IPS-18c (cell line): ENCODE data around the gene CAPSL.
"Not testable (repeated sequence)": the region's sequence is repeated elsewhere in the genome, so short reads cannot be mapped to it uniquely, and the experiment has no call there.

Source experiments
- H3K4me3 ChIP-seq: 2 replicates; pipeline ENCODE4 v1.7.0; 2013; ENCODE audit warnings: low read depth, mild to moderate bottlenecking, low read length, moderate library complexity; ENCODE audit not compliant: insufficient read depth
- H3K9me3 ChIP-seq: one replicate; pipeline ENCODE4 v1.6.1; 2013; ENCODE audit warnings: mild to moderate bottlenecking, low read length, moderate library complexity; ENCODE audit not compliant: control insufficient read depth, insufficient read depth

The CAPSL gene

DNA sequence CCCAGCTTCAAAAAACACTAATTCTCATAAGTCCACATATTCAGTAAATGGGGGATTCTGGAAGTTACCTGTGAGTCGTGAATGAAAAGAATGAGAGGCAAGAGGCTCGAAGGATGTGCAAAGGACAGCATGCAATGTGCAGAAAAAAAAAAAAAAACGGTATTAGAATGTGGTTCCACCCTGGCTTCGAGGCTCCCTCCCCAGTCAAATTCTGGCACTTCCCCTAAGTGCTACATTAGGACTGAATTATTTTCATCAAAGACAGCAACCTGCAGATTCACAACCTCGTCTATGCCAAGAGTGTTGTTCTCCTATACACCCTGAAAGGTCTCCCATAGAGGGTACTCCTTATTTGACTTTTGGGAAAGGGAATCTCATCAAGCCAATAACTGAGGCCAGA lies 16.5 kb downstream of the CAPSL start:
- no peak overlapping the region for H3K4me3 ChIP-seq
- H3K9me3 ChIP-seq = no peaks in the 10 kb centered on the region

DNA sequence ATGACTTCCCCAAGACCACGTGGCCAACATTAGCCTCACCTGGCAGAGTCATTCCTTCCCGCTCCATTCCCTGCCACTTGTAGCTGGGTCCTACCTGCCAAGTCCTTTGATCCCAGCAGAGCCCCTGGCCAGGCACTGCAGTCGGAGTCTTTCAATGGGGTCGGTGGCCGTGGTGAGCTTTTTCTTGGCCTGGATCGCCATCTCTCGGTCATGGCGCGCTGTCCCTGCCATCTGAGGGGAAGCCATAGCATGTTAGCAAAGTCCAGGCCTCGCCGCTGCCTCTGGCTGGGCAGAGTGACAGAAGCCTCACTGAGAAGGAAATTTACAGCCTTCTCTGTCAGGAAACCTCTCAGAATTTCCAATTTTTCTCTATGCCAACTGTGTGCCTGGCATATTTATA lies 17.5 kb downstream of the CAPSL start:
- H3K4me3 ChIP-seq = no peak overlapping the region
- no peaks in the 10 kb centered on the region for H3K9me3 ChIP-seq

DNA sequence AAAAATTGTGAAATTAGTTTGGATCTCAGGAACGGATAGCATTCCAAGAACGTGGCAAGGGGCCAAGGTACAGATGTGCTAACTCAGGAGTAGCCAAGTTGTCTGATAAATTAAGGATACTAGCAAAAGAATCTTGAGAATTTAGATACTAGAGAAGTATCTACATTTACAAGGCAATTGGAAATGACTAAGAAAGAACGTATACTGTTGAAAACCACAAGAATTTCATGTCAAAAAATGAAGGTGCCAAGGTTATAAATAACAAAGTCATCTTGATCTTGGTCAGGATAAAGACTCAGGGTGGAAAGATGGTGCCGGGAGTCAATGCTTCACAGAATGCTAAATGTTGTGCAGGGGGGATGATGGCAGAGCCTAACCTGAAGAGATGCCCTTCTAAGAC lies 19.2 kb downstream of the CAPSL start:
- no peak overlapping the region for H3K4me3 ChIP-seq

DNA sequence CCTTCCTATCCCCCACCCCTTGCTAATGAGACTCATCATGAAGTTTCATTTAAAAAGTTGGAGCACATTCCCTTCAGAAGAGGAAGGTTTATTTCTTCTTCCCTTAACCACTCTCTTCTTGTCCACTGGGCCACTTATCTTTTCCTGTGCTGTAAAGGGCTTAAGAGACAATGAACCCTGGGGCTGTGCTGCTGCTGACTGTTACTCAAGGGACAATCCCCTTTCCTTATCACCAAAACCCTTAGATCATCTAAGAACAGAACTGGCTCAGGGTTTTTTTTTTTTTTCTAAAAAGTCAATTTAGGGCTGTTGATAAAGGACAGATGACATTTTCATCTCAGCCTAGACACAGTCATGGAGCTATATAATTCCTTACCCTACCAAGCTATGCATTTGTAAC lies 29.6 kb downstream of the CAPSL start:
- Histone ChIP-seq H3K4me3 (no peak overlapping the region), H3K9me3 (peaks cover 2% of the 10 kb centered on the region)

More for the DNA sequence above, 19.2 kb downstream of the CAPSL start:
- H3K9me3 ChIP-seq = no peaks in the 10 kb centered on the region

DNA sequence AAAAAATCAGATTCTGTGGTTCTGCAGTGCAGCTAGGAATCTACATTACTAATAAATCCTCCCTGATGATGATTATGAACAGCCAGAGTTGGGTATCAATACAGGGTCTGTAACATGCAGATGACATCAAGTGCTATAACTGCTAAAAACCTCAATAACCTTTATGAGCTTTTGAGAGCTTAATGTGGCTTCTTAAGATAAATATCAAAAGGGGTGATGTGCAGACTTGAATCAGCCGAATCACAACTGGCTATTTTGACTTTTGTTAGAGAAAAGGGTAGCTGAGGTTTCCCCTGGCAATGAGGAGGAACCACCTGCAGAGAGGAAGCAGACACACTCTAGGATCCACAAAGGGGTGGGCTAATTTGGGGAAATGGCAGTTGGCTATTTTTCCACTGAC lies 30.2 kb downstream of the CAPSL start:
- peaks cover 2% of the 10 kb centered on the region for H3K9me3 ChIP-seq
- no peak overlapping the region for H3K4me3 ChIP-seq

DNA sequence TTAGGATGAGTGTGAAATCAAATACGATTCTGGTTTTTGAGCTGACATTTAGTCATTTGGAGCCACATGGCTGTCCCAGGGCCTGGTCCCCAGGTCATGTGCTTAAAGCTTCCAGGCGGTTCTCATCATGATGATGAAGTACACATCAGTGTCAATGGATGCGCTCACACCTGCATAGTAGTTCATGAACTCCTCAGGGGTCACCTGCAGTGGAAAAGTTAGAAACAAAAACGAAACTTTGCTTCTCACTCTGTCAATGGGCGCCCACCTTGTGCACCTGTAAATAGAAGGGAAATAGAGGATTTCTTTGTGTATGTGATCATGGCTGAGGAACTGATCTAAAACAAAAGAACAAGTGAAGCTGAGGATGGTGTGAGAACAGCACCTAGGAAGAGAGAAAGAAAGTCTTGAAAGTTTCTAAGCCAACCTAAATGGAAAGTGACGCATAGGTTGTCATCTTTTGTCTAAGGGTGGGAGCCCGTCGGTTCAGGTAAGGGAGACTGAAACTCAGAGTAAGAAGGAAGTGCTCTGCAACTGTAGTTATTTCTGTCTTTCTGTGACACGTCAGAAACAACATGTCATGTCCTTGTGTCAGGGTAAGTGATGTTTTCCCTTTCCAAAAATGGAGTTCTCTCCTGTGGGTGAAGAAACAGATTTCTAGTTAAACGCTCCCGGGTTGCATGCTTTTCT lies 33.8 kb downstream of the CAPSL start:
- Histone ChIP-seq H3K9me3 (no peaks in the 10 kb centered on the region), H3K4me3 (no peak overlapping the region)

DNA sequence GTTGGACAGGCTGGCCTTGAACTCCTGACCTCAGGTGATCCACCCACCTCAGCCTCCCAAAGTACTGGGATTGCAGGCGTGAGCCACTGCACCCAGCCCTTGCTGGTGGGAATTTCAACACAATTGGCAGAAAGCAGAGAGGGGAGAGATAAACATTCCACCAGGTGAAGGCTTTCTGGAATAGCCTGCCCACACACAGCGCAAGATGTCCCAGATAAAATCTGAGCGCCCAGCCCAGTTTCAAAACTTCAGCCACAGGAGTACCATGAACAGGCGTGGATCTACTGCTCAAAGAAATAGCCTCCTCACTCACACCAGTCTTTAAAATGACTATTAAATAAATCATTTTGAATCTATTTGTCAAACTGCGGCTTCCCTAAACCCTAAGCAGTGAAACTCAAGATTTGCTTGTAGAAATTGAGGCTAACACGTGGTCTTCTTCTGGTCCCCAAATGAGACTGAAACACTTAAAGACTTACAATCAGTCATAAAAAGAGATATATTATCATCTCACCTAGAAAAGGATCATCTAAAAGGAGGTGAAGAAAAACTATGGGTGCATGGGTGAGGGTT lies 34.7 kb downstream of the CAPSL start:
- H3K9me3 ChIP-seq = no peaks in the 10 kb centered on the region
- H3K4me3 ChIP-seq = no peak overlapping the region

DNA sequence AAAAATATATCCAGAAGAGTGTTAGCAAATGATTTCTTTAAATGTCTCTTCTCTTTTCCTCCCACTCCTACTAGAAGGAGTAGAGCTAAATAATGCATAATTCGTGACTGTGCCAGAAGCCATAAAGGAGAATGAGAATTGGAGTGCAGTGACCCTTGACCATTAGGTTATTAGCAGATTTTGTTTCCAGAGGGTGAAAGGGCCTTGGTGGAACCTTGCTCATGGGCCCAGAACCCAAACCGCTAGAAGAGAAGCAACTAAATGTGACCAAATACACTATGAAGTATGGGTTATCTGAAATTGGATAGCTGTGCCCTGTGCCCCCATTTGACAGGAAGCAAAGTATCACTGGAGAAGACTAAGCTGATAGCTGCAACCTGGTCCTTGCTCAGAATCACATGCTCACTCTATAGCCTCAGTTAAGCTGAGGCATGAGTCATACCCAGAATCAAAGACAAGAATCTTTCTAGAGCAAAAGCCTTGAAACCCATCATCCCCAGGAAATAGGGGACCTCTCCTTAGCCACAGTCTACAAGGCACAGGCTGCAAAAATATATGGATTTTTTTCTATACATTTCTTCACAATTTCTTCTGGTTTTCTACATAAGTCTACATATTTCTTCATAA lies 36.3 kb downstream of the CAPSL start:
- Histone ChIP-seq H3K4me3 (no peak overlapping the region), H3K9me3 (no peaks in the 10 kb centered on the region)

DNA sequence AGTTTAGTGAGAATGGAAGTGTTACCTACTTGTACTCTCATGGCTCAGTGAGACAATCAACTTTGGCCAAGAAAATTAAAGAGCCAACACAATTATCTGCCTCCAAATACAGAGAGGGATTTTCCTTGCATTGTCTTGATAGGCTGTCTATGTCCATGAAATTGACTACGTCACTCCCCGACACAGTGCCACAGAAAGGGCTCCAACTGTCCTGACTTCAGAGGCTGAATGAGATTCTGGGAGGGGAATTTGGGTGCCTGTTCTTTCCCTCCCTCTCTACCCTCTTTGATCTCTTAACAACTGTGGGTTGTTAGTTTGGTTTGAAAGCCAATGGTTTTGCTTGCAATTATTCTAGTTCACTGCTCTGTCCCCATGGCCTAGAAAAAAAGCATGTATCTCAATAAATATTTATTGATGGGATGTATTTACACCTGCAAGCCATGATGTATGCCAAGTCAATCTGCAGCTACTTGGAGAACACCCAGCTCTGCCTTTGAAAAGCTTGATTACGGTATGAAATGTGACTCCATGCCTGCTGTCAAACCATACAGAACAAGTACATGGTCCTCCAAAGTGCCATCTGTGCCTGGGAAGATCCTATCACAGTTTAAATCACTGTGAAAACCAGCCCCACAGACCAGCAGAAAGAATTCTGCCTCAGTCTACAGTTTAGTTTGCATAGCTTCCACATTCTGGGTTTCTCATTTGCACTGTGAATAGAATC lies 37.3 kb downstream of the CAPSL start:
- Histone ChIP-seq H3K9me3 (no peaks in the 10 kb centered on the region), H3K4me3 (no peak overlapping the region)

DNA sequence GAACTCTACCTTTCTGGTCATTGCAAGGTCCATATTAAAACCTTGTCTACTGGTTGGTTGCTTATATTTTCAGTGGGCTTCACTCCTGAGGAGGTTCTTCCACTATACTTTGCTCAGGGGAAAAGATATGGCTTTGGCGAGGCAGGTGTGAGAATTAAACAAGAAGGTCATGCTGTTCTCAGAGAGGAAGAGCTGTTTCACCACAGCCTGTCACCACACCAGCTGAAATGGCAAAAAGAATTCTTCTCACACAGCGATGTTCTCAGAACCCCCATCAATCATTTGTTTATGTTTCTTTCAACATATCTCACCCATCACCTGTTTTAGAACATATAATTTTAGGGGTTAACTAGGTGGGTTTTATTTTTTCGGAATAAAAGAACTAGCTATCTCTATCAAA lies 38.6 kb downstream of the CAPSL start:
- H3K4me3 ChIP-seq = no peak overlapping the region
- H3K9me3 ChIP-seq = no peaks in the 10 kb centered on the region

DNA sequence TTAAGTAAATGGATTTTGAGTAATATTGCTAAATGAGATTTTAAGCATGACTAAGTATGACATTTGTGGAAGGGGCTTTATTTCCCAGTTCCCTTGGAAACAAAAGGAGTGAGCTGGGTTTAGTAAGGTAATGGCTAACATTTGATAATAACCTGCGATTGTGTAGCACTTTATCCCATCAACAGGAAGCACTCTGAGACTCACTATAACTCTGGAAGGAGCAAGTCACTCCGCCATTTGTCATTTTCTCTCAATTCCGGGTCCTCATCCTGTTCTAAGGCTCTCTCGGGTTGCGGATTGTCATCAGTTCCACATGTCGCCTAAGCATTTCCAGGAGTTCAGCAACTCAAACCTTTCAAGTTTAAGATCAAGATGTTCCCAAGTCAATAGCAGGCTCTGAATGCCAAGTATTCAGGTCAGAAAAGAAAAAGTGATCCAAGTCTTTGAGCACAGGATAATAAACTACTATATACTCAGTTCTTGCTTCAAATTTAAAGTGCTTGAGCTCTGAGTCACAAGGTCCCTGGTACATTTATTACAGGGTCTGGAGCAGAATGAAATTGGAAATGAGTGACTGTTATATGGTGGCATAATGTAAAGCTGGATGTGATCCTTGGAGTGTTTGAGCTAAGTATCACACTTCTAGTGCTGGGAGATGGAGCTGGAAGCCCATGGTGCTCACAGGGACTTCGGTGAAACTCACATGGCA lies 39.3 kb downstream of the CAPSL start:
- no peak overlapping the region for H3K4me3 ChIP-seq
- no peaks in the 10 kb centered on the region for H3K9me3 ChIP-seq

DNA sequence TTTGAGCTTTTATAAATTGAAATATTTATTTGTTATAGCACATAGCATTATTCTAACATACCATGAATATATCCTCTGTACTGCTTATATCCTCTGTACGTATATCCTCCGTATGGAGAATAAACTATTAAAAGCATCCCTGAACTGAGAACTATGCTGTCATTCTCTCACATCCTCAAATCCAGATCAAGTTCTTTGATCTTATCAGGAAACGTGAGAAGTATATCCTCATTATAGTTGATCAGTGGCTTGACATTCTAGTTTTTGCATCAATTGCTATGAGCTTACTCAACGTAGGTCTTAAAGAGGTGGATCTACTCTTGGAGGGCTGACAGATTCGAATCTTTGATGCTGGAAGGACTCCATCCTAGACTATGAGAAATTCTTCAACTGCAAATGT lies 44.3 kb downstream of the CAPSL start:
- H3K9me3 ChIP-seq = no peaks in the 10 kb centered on the region
- H3K4me3 ChIP-seq = no peak overlapping the region

DNA sequence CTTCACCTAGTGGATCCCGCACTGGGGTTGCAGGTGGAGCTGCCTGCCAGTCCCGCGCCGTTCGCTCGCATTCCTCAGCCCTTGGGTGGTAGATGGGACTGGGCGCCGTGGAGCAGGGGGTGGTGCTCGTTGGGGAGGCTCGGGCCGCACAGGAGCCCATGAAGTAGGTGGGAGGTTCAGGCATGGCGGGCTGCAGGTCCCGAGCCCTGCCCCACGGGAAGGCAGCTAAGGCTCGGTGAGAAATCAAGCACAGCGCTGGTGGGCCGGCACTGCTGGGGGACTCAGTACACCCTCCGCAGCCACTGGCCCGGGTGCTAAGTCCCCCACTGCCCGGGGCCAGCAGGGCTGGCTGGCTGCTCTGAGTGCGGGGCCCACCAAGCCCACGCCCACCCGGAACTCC lies 45.6 kb downstream of the CAPSL start:
- not testable (repeated sequence) for H3K9me3 ChIP-seq, H3K4me3 ChIP-seq

DNA sequence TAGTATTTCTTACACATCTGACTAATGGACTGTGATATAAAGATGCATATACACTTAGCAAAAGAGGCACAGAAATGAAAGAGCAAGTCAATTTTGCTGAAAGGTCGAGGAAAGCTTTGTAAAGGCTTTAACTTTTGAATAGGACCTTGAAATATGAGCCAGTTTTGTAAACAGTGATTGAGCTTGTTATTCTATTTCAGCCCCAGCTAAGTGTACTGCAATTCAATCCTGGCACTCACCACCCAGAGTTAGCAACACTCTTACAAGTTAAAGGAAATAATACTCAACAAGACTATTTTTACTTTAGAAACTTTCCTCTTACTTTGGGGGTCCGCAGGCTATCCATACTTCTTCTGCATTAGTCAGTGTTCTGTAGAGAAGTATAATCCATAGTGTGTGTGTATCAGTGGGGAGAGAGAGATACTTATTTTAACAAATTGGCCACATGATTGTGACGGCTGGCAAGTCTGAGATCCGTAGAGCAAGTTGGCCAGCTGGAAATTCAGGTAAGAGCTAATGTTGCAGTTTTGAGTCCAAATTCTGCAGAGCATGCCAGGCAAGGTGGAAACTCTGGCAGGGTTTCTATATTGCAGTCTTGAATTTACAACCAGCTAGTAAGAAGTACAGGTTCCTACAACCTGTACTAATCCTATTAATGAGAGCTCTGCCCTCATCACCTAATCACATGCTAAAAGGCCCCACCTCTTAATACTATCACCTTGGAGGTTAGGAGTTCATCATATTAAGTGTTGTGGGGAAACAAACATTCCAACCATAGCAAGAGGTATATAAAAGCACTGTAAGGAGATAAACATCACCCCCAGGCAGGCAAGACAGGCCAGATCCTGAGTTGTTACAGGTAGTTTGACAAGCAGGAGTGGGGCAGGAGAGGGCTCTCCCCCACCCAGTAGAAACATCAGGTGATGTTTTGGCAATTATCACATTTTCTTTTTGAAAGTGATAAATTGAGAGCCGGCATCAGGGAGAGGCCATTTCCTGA lies 48.1 kb downstream of the CAPSL start:
- no peak overlapping the region for H3K4me3 ChIP-seq
- H3K9me3 ChIP-seq = no peaks in the 10 kb centered on the region

DNA sequence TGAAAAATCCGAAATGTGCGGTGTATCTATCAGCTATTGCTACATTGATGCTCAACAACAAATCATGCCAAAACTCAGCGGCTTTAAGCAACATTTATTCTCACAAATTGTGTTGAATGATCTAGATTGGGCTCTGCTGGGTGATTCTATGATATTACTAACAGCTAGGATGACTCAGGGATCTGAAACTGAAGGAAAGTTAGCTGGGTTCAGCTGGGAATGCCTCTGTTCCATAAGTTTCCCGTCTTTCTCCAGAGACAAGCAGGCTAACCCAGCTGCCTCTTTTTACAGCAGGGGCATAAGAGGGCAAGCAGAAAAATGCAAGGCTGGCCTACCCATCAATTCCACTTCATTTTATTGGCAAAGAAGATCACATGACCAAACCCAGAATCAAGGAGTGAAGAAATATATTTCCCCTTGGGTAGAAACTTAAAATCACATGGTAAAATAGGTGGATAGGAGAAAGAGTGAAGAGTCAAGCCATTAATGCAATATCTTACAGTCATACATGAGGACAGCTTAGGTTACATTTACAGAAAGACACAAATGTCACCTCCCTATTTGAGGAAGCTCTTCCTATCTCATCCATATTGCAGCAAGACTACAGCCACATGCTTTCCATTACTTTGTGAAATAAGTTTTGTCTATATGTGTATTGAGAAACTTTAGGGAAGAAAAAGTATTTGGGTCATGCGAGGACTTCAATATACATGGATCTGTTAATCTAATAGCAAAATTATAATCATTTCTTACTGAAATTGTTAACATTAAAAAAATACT lies 50.9 kb downstream of the CAPSL start:
- no peaks in the 10 kb centered on the region for H3K9me3 ChIP-seq
- no peak overlapping the region for H3K4me3 ChIP-seq

DNA sequence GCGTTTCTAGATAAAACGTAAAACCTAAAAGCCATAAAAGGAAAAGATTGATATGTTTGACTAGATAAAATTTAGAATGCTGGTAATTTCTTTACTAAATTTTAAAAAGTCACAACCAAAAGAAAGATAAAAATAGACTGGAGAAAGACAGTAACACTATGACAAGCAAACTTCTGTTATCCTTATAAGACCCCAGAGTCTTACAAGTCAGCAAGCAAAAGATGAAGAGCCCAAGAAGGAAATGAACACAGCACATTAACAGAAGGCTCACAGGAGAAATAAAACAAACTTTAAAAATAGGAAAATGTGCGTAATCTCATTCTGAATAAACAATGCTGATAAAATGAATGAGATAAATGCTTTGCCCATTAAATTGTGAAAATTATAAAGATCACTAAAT lies 52.0 kb downstream of the CAPSL start:
- Histone ChIP-seq H3K9me3 (no peaks in the 10 kb centered on the region), H3K4me3 (no peak overlapping the region)
